Fibroblast of lung (primary cell): Measurements from ENCODE around the gene TRPM3.

Source experiments
- EZH2 ChIP-seq: IDR thresholded peaks from 2 replicates; pipeline ENCODE4 v1.5.1; 2012; ENCODE audit warnings: low read length, control low read depth, mild to moderate bottlenecking; ENCODE audit errors: missing control alignments
- TF ChIP-seq, protein P1 (sequence below), 2 donors: IDR thresholded peaks in 1 of 2; conservative IDR thresholded peaks in 1 of 2; 1 replicate in 1 of 2; 2 replicates in 1 of 2; pipeline ENCODE4 v1.5.1; 2011 to 2012; ENCODE audit warnings: low read length in 2 of 2, control low read depth in 1 of 2, inconsistent platforms in 1 of 2, low read depth in 1 of 2, mild to moderate bottlenecking in 1 of 2

GRCh38 chr9:70511858-70512257 lies 609.6 kb downstream of the TRPM3 start:
- TF ChIP-seq, protein P1, sequence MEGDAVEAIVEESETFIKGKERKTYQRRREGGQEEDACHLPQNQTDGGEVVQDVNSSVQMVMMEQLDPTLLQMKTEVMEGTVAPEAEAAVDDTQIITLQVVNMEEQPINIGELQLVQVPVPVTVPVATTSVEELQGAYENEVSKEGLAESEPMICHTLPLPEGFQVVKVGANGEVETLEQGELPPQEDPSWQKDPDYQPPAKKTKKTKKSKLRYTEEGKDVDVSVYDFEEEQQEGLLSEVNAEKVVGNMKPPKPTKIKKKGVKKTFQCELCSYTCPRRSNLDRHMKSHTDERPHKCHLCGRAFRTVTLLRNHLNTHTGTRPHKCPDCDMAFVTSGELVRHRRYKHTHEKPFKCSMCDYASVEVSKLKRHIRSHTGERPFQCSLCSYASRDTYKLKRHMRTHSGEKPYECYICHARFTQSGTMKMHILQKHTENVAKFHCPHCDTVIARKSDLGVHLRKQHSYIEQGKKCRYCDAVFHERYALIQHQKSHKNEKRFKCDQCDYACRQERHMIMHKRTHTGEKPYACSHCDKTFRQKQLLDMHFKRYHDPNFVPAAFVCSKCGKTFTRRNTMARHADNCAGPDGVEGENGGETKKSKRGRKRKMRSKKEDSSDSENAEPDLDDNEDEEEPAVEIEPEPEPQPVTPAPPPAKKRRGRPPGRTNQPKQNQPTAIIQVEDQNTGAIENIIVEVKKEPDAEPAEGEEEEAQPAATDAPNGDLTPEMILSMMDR (conservative IDR thresholded peaks at IDR 0.05 in 1 of 2, IDR thresholded peaks at IDR 0.05 in 1 of 2; ENCODE audit: low read depth in 1 of 2, low read length in 2 of 2): no peak
- TF ChIP-seq EZH2: no peak
